Measurements from ENCODE around the gene AMZ2. TPM values are rescaled to one million over a fixed set of nuclear protein-coding genes. Genes with fewer than 3 reads are reported as not detected.

Gene AMZ2
- total and polyA plus RNA-seq, 4 donors: 27.1 to 55.2 (median 44.9) TPM

DNA sequence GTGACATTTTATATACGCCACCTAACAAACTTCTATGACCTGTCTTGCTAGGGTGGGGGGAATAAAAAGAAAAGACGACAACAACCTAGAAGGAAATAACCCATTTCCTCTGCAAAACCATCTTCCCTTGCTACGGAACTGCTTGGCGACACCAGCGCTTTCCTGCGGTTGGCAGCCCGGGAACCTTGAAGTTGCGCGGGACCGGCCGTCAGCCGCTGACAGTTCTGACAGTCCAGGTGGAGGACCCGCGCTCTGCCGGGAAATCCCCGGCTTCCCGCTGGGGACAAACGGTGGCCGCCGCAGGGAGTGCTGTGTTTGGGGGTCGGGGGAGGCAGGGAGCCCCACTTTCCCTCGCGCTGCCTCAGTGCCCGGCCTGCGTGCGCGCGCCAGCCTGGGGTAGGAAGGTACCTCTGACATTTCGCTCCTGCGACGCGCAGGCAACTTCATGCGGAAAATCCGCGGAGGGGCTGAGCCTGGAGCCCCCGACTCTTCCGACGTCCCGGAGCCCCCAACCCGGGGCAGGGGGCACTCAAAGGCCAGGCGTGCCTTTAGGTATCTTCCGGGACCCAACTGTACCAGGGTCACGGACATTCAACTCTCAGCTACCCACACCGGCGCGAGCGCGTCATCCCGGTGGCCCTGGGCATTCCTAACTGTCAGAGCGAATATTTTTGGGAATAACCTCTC lies 42.6 kb downstream of the AMZ2 start:
- no peaks in the 10 kb centered on the region for H3K9me3 ChIP-seq (ENCODE audit: control insufficient read depth in 4 of 4, insufficient read depth in 3 of 4, low read length in 3 of 4)
- H3K4me1 ChIP-seq (ENCODE audit: control insufficient read depth in 5 of 5, insufficient read depth in 5 of 5, low read length in 5 of 5): peaks cover 0 to 22% (median 8%) of the 10 kb centered on the region in 5 donors
- no peaks in the 10 kb centered on the region for H3K36me3 ChIP-seq (ENCODE audit: control insufficient read depth in 4 of 4, insufficient read depth in 4 of 4, low read length in 4 of 4)
- WGBS, 2 donors: 0 to 1% methylated on average over 50 of the region's 50 CpGs
- DNase-seq (peak in 2 of 3 donors; percentile 37), ATAC-seq (ENCODE audit: insufficient read depth, low FRiP score) (no peak)
- TF ChIP-seq, protein P1, sequence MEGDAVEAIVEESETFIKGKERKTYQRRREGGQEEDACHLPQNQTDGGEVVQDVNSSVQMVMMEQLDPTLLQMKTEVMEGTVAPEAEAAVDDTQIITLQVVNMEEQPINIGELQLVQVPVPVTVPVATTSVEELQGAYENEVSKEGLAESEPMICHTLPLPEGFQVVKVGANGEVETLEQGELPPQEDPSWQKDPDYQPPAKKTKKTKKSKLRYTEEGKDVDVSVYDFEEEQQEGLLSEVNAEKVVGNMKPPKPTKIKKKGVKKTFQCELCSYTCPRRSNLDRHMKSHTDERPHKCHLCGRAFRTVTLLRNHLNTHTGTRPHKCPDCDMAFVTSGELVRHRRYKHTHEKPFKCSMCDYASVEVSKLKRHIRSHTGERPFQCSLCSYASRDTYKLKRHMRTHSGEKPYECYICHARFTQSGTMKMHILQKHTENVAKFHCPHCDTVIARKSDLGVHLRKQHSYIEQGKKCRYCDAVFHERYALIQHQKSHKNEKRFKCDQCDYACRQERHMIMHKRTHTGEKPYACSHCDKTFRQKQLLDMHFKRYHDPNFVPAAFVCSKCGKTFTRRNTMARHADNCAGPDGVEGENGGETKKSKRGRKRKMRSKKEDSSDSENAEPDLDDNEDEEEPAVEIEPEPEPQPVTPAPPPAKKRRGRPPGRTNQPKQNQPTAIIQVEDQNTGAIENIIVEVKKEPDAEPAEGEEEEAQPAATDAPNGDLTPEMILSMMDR (IDR thresholded peaks at IDR 0.05; ENCODE audit: control extremely low read depth, extremely low read depth): no peak
- peaks cover 0 to 49% (median 40%) of the 10 kb centered on the region in 3 donors for H3K27me3 ChIP-seq (ENCODE audit: control insufficient read depth in 3 of 3, insufficient read depth in 3 of 3, low read length in 2 of 3)
- no peak overlapping the region for H3K9ac ChIP-seq (ENCODE audit: insufficient read depth in 1 of 2, low read length in 2 of 2)
- peak overlapping the region; percentile 39 for H3K4me3 ChIP-seq
- peak overlapping the region in 1 of 2 donors; percentile 88 for H3K27ac ChIP-seq (ENCODE audit: low read depth in 1 of 2, low read length in 1 of 2)

DNA sequence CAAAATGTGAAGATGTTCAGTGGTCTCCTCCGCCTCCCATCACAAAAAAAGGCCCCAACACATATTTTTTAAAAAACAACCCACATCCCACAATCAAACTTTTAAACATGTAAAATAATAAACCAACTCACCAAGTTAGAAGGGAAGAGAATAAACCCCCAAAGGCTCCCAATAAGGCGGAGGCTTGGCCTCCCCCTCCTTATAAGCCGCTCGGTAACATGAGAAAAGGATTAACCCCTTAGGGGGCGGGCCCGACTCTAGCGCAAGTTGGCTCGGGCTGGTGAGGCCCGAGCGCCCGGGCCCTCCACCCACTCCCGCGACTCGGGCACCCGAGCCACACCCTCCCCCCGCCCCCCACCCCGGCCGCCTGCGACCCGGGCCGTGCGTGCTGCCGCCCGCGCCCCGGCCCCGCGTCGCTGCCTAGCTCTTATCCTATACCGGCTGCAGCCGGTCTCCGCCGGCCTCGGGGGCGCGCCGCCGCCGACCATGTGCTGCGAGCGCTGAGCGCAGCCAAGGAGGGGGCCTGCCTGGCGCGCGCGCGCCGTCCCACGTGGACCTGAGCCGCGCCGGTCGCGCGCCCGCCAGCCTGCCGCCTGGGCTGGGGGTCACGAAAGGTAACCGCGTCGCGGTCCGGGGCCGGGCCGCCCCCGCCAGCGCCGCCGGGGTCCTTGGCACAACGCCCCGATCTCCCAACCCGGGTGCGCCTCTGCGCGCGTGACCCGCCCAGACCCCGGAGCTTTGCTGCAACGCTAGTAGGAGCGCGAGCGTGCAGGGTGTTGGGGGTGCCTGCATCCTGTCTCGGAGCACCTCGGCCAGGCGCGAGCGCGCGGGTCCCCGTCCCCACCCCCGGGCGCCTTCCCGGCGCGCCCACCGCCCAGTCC lies 43.4 kb downstream of the AMZ2 start, which contains the start of the genes ARSG and SLC16A6:
Gene ARSG (plus strand): TSS at position 541 of the 881 bp plus-strand sequence. CDS start 15,999 bp downstream, outside the sequence.
Gene SLC16A6 (minus strand): TSS at position 173 of the 881 bp plus-strand sequence. CDS start 12,807 bp downstream, outside the sequence.
- Histone ChIP-seq H3K27me3 (ENCODE audit: control insufficient read depth in 3 of 3, insufficient read depth in 3 of 3, low read length in 2 of 3) (peaks cover 0 to 49% (median 40%) of the 10 kb centered on the region in 3 donors), H3K4me3 (peak within 1 kb of the TSS; percentile 41), H3K36me3 (ENCODE audit: control insufficient read depth in 4 of 4, insufficient read depth in 4 of 4, low read length in 4 of 4) (no peaks in the 10 kb centered on the region), H3K4me1 (ENCODE audit: control insufficient read depth in 5 of 5, insufficient read depth in 5 of 5, low read length in 5 of 5) (peaks cover 0 to 22% (median 8%) of the 10 kb centered on the region in 5 donors), H3K9ac (ENCODE audit: insufficient read depth in 1 of 2, low read length in 2 of 2) (no peak within 1 kb of the TSS), H3K27ac (ENCODE audit: low read depth in 1 of 2, low read length in 1 of 2) (peak within 1 kb of the TSS; percentile 5 to 88), H3K9me3 (ENCODE audit: control insufficient read depth in 4 of 4, insufficient read depth in 3 of 4, low read length in 3 of 4) (no peaks in the 10 kb centered on the region)
- 1% methylated on average over 60 to 96 of the region's 96 CpGs for WGBS, 2 donors
- DNase-seq (peak; percentile 74 to 89 (median 77)), ATAC-seq (ENCODE audit: insufficient read depth, low FRiP score) (peak; percentile 74)
- TF ChIP-seq, protein P1 (IDR thresholded peaks at IDR 0.05; ENCODE audit: control extremely low read depth, extremely low read depth): no peak

DNA sequence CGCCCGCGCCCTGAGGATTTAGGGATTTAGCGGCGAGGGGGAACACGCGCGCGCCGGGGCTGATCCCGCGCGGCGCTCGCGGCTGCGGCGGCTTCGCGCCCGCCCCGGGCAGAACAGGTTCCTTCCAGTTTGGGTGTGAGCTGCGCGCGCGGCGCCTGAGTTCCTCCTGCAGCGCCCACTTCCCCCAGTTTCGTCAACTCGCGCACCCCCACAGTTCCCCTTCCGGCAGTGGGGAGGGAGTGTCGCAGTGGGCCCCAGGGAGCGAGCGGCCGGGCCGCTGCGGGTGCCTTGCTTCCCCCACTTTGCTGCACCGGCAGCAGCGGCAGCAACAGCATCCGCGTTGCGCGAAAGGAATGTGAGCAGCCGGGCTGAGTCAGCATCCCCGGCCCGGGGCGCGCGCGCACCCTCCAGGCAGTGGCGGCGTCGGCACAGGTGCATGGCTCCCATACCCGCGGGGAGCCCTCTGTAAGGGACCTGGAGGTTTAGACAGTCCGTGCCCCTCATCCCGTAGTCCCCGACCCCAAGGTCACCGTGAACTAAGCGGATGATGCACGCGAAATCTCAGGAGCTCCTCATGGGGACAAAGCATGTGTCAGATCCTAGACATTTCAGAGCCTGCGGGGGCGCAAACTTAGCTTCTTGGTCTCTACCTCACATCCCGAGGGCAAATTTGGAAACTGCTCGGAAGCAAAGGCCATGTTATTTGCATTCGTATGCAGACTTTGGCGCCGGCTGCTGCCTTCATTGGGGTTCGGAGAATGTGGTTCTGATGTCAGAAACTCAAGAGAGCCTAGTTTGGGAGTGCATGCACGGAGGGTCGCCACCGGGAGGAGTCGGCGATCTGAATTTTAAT lies 44.2 kb downstream of the AMZ2 start:
- peak overlapping the region; percentile 41 for H3K4me3 ChIP-seq
- peaks cover 0 to 49% (median 40%) of the 10 kb centered on the region in 3 donors for H3K27me3 ChIP-seq (ENCODE audit: control insufficient read depth in 3 of 3, insufficient read depth in 3 of 3, low read length in 2 of 3)
- 1 to 2% methylated on average over 69 to 76 of the region's 76 CpGs for WGBS, 2 donors
- no peaks in the 10 kb centered on the region for H3K36me3 ChIP-seq (ENCODE audit: control insufficient read depth in 4 of 4, insufficient read depth in 4 of 4, low read length in 4 of 4)
- peaks cover 0 to 22% (median 8%) of the 10 kb centered on the region in 5 donors for H3K4me1 ChIP-seq (ENCODE audit: control insufficient read depth in 5 of 5, insufficient read depth in 5 of 5, low read length in 5 of 5)
- DNase-seq (peak; percentile 64 to 73 (median 68)), ATAC-seq (ENCODE audit: insufficient read depth, low FRiP score) (peak; percentile 84)
- TF ChIP-seq, protein P1 (IDR thresholded peaks at IDR 0.05; ENCODE audit: control extremely low read depth, extremely low read depth): no peak
- peak overlapping the region; percentile 5 to 87 for H3K27ac ChIP-seq (ENCODE audit: low read depth in 1 of 2, low read length in 1 of 2)
- H3K9ac ChIP-seq (ENCODE audit: insufficient read depth in 1 of 2, low read length in 2 of 2): no peak overlapping the region
- H3K9me3 ChIP-seq (ENCODE audit: control insufficient read depth in 4 of 4, insufficient read depth in 3 of 4, low read length in 3 of 4): no peaks in the 10 kb centered on the region
